AG09309 (cell line): ENCODE data around the gene MEFV.
A peak's percentile ranks its signal among the peaks of the same experiment; 100 is the strongest.

ENCODE experiments used
- DNase-seq: peaks from one replicate; pipeline ENCODE4 v3.0.0-alpha.2; 2010; ENCODE audit warnings: low read depth
- H3K4me3 ChIP-seq: 2 replicates; pipeline ENCODE4 v1.5.1; 2011; ENCODE audit warnings: mild to moderate bottlenecking, low read depth, low read length, moderate library complexity; ENCODE audit not compliant: control insufficient read depth
- CTCF ChIP-seq: IDR thresholded peaks from 2 replicates; pipeline ENCODE4 v1.5.1; 2011; ENCODE audit warnings: mild to moderate bottlenecking, low read depth, low read length, inconsistent platforms; ENCODE audit not compliant: insufficient read depth, control insufficient read depth; ENCODE audit errors: missing control alignments

MEFV gene

GRCh38 chr16:3266873-3267537, 10.6 kb upstream of the MEFV start:
- peak; percentile 84 for TF ChIP-seq CTCF
- peak; percentile 82 for DNase-seq
- no peak overlapping the region for H3K4me3 ChIP-seq

GRCh38 chr16:3264137-3265036, 8.0 kb upstream of the MEFV start:
- DNase-seq = peak; percentile 91
- H3K4me3 ChIP-seq = peak overlapping the region; percentile 84
- peak; percentile 43 for TF ChIP-seq CTCF

- DNase-seq = no peak
- H3K4me3 ChIP-seq = no peak overlapping the region
- TF ChIP-seq CTCF = no peak
Observed at GRCh38 chr16:3262517-3262916, 6.1 kb upstream of the MEFV start.

- H3K4me3 ChIP-seq = no peak overlapping the region
- TF ChIP-seq CTCF = no peak
- DNase-seq = no peak
Observed at GRCh38 chr16:3259836-3260235, 3.4 kb upstream of the MEFV start.

- no peak overlapping the region for H3K4me3 ChIP-seq
- no peak for TF ChIP-seq CTCF
- no peak for DNase-seq
Observed at GRCh38 chr16:3256866-3257465, 533 bp upstream of the MEFV start.

GRCh38 chr16:3254309-3254708, 2.1 kb downstream of the MEFV start:
- no peak for TF ChIP-seq CTCF
- DNase-seq = no peak
- no peak overlapping the region for H3K4me3 ChIP-seq
